ENCODE measurements around the gene FBRS.

GRCh38 chr16:30665830-30666190 lies 7.6 kb downstream of the FBRS start:
- TF ChIP-seq CTCF (IDR thresholded peaks at IDR 0.05; ENCODE audit: low read depth, low read length, poor library complexity, severe bottlenecking) (no peak), EZH2phosphoT487 (IDR thresholded peaks at IDR 0.05; ENCODE audit: borderline replicate concordance, low read length) (no peak)
